ENCODE results near the gene PID1.

- TF ChIP-seq, protein P1, sequence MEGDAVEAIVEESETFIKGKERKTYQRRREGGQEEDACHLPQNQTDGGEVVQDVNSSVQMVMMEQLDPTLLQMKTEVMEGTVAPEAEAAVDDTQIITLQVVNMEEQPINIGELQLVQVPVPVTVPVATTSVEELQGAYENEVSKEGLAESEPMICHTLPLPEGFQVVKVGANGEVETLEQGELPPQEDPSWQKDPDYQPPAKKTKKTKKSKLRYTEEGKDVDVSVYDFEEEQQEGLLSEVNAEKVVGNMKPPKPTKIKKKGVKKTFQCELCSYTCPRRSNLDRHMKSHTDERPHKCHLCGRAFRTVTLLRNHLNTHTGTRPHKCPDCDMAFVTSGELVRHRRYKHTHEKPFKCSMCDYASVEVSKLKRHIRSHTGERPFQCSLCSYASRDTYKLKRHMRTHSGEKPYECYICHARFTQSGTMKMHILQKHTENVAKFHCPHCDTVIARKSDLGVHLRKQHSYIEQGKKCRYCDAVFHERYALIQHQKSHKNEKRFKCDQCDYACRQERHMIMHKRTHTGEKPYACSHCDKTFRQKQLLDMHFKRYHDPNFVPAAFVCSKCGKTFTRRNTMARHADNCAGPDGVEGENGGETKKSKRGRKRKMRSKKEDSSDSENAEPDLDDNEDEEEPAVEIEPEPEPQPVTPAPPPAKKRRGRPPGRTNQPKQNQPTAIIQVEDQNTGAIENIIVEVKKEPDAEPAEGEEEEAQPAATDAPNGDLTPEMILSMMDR (IDR thresholded peaks at IDR 0.05), result no peak
- no peak for TF ChIP-seq POLR2A (IDR thresholded peaks at IDR 0.05)
Observed at GRCh38 chr2:229104974-229105387, 166.1 kb downstream of the PID1 start.
